Pancreas (tissue), 10 donors: ENCODE results near the gene KCNAB2. TPM values are rescaled to one million over a fixed set of nuclear protein-coding genes. Genes with fewer than 3 reads are reported as not detected.

Experiments used
- ATAC-seq, 4 donors: fragments of 200-7000 bp; cut with Tn5 transposase; one replicate each; pipeline versions ENCODE4 v1.8.0 to v1.9.1; 2020; ENCODE audit warnings: mild to moderate bottlenecking in 4 of 4, moderate library complexity in 4 of 4
- DNase-seq, 6 donors: peaks; one replicate each; pipeline ENCODE4 v3.0.0-alpha.2; 2020
- FAIRE-seq: peaks from 2 replicates; lab custom pipeline; 2012; peaks lifted over from hg19 to GRCh38; lab: Jason Lieb, UNC
- H3K27ac ChIP-seq, 4 donors: fragments of 200-600 bp; sonication (generic); 1 replicate in 3 of 4; 2 replicates in 1 of 4; pipeline versions ENCODE4 v1.5.0 to v1.8.0; 2020
- H3K27me3 ChIP-seq, 4 donors: fragments of 200-600 bp; one replicate each; pipeline ENCODE4 v1.8.0; 2021
- H3K36me3 ChIP-seq, 3 donors: fragments of 200-600 bp; sonication (generic) in 1 of 3; one replicate each; pipeline versions ENCODE4 v1.5.0 to v1.8.0; 2020 to 2021
- H3K4me1 ChIP-seq, 3 donors: fragments of 200-600 bp; one replicate each; pipeline ENCODE4 v1.8.0; 2021
- H3K4me3 ChIP-seq, 4 donors: fragments of 200-600 bp; sonication (generic) in 2 of 4; one replicate each; pipeline versions ENCODE4 v1.5.0 to v1.8.0; 2020 to 2021
- H3K9me3 ChIP-seq, 4 donors: fragments of 200-600 bp; one replicate each; pipeline ENCODE4 v1.8.0; 2021
- CTCF ChIP-seq, 4 donors: fragments of 200-600 bp; sonication (generic) in 3 of 4; IDR thresholded peaks; one replicate each; pipeline versions ENCODE4 v1.5.0 to v1.8.0; 2021; ENCODE audit warnings: antibody characterized with exemption in 4 of 4
- WGBS, 2 donors: extraction: QIAGEN DNeasy Blood & Tissue Kit; methylation state at CpG; one replicate each; pipeline ENCODE4 v1.1.7; 2013; 5-methylcytosine and 5-hydroxymethylcytosine counted together
- intact Hi-C, 3 donors: fragments of 100-400 bp; cut with DNase I; formaldehyde crosslinking; loops; one replicate each; pipeline versions ENCODE4 v1.11.1 to v1.14.2; 2022
- polyA plus RNA-seq, 2 donors: library from polyadenylated mRNA; stranded (reverse); fragments of 200-250 nt; gene quantifications; one replicate each; pipeline ENCODE4 v1.2.3, GENCODE V29; 2013
- total RNA-seq, 6 donors: library from RNA; stranded (reverse); fragmentation: NEBNext Ultra II Directional in 4 of 6; extraction: Animal tissue kit (Norgen Biotek cat#: 25700) in 4 of 6; gene quantifications; one replicate each; pipeline versions ENCODE4 v1.2.1 to v1.2.4, GENCODE V29; 2021 to 2023
- donor health status: healthy with polysubstance abuse.
- donor health status: DM: no; HTN: no; CAD: no; lungs with moderate emphysema.
- donor health status: DM: no; HTN: no; CAD: no.
- donor health status: control.
- donor health status: control.
- donor health status: Bipolar disorder and iron deficiency.
- donor health status: DM: yes; HTN: yes; CAD: no.
- donor health status: DM: no; HTN: no; CAD: no.
- donor health status: DM: no; HTN: no; CAD: no.
- donor health status: DM: yes; HTN: yes; CAD: no.

KCNAB2 gene
- total and polyA plus RNA-seq, 8 donors, result 1.2 to 9.0 (median 4.3) TPM

GRCh38 chr1:6006882-6007281, 38.8 kb upstream of the KCNAB2 start:
- FAIRE-seq, result no peak
- Histone ChIP-seq H3K9me3 (no peaks in the 10 kb centered on the region), H3K27me3 (no peaks in the 10 kb centered on the region), H3K4me3 (no peak overlapping the region), H3K36me3 (no peaks in the 10 kb centered on the region), H3K27ac (no peak overlapping the region), H3K4me1 (no peaks in the 10 kb centered on the region)
- WGBS, 2 donors, result 52 to 59% methylated on average over 12 of the region's 12 CpGs
- no peak for TF ChIP-seq CTCF (IDR thresholded peaks at IDR 0.05)
- ATAC-seq, result no peak
- DNase-seq, result peak in 3 of 6 donors; percentile 6 to 43 (median 33)
- intact Hi-C loops, result no loop called here

GRCh38 chr1:6007318-6008083, 38.2 kb upstream of the KCNAB2 start:
- H3K9me3 ChIP-seq, result no peaks in the 10 kb centered on the region
- H3K27me3 ChIP-seq, result no peaks in the 10 kb centered on the region
- intact Hi-C loops, result no loop called here
- TF ChIP-seq CTCF (IDR thresholded peaks at IDR 0.05), result no peak
- peak in 3 of 6 donors; percentile 8 to 31 (median 27) for DNase-seq
- no peak overlapping the region for H3K27ac ChIP-seq
- WGBS, 2 donors, result 51 to 67% methylated on average over 24 to 25 of the region's 25 CpGs
- ATAC-seq, result no peak
- H3K4me1 ChIP-seq, result no peaks in the 10 kb centered on the region
- H3K4me3 ChIP-seq, result no peak overlapping the region
- no peak for FAIRE-seq
- no peaks in the 10 kb centered on the region for H3K36me3 ChIP-seq

- no peak for FAIRE-seq
- H3K4me1 ChIP-seq, result no peaks in the 10 kb centered on the region
- intact Hi-C loops, result no loop called here
These were observed 37.6 kb upstream of the KCNAB2 start for GRCh38 chr1:6008084-6008415.

GRCh38 chr1:6008696-6009095, 37.0 kb upstream of the KCNAB2 start:
- intact Hi-C loops, result no loop called here
- no peak for TF ChIP-seq CTCF (IDR thresholded peaks at IDR 0.05)
- Histone ChIP-seq H3K4me1 (no peaks in the 10 kb centered on the region), H3K27me3 (no peaks in the 10 kb centered on the region), H3K36me3 (no peaks in the 10 kb centered on the region), H3K27ac (no peak overlapping the region), H3K4me3 (no peak overlapping the region), H3K9me3 (no peaks in the 10 kb centered on the region)
- no peak for ATAC-seq
- FAIRE-seq, result no peak
- peak in 3 of 6 donors; percentile 2 to 34 (median 20) for DNase-seq
- whole genome bisulfite sequencing, 2 donors, result 65 to 74% methylated on average over 6 of the region's 6 CpGs

More at GRCh38 chr1:6008084-6008415, 37.6 kb upstream of the KCNAB2 start:
- Histone ChIP-seq H3K4me3 (no peak overlapping the region), H3K36me3 (no peaks in the 10 kb centered on the region), H3K27ac (no peak overlapping the region), H3K9me3 (no peaks in the 10 kb centered on the region), H3K27me3 (no peaks in the 10 kb centered on the region)
- 73 to 75% methylated on average over 11 of the region's 11 CpGs for WGBS, 2 donors
- TF ChIP-seq CTCF (IDR thresholded peaks at IDR 0.05), result no peak
- no peak for ATAC-seq
- peak in 3 of 6 donors; percentile 7 to 28 (median 28) for DNase-seq
